Measurements from ENCODE around the gene CDNF.

The CDNF gene

GRCh38 chr10:14784459-14785055 lies 53.3 kb downstream of the CDNF start:
- no peak for DNase-seq

- no peak for DNase-seq
Observed at GRCh38 chr10:14782691-14783363, 55.0 kb downstream of the CDNF start.

- DNase-seq: no peak
Observed at GRCh38 chr10:14781763-14782162, 56.1 kb downstream of the CDNF start.

DNA sequence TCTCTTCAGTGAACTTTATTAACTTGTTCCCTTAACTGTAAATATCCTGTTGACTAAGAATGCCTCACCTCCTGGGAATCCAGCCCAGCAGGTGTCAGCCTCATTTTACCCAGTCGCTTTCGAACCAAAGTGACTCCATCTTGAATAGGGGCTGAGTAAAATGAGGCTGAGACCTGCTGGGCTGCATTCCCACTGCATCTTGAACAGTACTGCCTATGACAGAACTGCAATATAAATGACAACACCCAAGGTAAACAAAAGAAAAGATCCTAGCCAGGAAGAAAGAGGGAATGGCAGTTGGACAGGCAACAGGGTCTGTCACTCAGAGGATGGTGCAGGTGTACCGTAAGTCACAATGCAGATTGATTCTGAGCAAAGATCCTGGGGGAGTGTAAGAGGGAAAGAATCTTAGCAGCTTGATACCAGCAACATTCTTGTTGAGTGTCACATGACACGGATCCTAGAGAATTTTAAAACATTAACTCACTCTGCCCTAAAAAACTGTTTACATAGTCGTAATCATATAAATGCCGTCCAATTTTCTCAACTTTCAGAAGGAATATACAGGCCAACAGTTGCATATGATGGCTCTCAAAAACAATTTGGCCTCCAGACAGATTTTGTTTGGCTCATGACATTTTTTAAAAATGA lies 58.7 kb downstream of the CDNF start:
- DNase-seq: no peak

DNA sequence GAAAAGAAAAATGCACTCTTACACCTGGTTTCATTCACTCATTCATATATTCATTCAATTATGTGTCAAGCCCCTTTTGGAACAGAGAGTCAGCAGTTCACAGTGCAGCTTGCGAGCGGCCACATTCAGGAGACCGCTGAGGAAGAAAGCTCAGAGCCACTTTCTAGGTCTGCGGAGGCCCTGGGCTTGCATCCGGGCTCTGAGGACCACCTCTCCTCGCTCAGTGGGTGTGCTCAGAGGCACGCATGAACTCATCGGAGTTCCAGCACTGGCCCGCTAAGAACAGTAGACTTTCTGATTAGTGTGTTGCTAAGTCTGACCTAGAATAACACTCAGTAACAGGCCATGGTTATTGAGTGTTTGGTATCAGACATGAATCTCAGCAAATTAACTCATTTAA lies 61.3 kb downstream of the CDNF start:
- DNase-seq: no peak

- DNase-seq: no peak
Observed at GRCh38 chr10:14775656-14776055, 62.2 kb downstream of the CDNF start.

DNA sequence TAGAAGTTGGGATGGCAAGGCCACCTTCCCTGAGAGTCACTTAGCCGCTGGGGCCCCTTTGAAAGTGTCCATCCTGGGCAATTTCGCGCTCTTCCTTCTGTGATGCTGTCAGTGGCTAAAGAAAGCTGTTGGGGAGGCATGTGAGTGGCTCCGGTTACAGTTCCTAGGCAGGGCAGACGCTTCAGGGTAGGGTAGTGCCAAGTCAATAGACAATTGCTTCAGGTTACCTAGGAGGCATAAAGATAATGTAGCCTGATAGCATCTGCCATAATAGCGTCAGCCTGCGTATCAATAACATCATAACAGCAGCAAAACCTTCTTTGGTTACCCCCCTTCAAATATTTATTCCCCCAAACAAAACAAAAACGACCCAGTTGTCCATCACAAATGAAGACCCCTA lies 63.0 kb downstream of the CDNF start, which contains the start of gene FAM107B:
FAM107B (minus strand) TSS at position 101 of the 400 bp plus-strand sequence. CDS start 234 bp downstream, outside the sequence.
- no peak for DNase-seq

- no peak for DNase-seq
Observed at GRCh38 chr10:14774214-14774580, 63.6 kb downstream of the CDNF start.

DNA sequence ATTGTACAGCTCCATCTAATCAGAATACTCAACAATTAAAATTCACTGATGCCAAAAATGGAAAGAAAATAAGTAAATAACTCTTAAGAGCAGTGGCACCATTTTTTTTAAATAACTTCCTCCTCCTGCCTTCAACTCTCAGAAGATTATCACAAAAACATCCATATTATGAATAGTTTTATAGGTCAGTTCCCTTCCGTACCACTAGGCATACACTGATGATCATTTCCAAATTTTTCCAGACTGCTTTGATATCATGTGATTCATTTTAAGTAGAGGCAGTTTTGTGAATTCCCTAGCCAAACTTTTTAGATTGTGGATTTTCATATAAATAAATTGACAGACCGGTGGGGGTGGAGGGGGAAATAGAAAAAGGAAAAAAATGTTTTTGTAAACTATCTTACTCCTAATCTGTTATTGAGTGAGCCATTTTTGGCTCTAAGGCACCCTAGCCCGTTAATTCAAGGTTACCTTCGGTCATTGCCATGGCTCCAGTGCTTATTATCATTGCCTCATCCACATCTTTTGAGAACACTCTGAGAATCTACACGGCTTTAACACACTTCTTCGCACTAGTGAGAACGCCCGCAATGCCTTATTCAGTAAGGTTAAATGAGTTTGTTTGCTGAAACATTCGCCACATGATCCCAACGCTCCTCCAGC lies 64.2 kb downstream of the CDNF start:
- no peak for DNase-seq

GRCh38 chr10:14772399-14772798 lies 65.4 kb downstream of the CDNF start:
- no peak for DNase-seq

DNA sequence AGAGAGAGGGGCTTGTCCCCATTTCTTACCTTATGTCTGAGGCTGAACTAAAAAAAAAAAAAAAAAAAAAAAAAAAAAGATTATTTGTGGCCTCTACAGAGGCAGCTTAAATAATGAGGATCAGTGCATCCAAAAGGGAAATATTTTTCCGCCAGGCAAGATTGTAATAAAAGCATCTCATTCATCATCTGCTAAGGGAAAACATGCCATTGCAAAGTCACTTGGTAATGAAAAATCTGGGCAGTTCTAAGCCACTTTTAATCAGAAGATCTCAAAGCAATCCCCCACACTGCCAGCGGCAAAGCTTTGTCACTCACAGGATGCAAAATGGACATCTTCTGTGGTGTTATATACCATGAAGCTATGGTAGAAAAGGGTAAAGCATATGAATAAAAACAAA lies 66.9 kb downstream of the CDNF start:
- no peak for DNase-seq

Measured in NCI-H345 (cell line).